OCI-LY1 (cell line): Measurements from ENCODE around the gene CLDN34.

Source experiments
- H2AFZ ChIP-seq: fragments of 200-600 bp; sonication (generic), shearing (Covaris generic); 2 replicates; pipeline ENCODE4 v1.6.0; 2014; ENCODE audit warnings: antibody characterized with exemption, mild to moderate bottlenecking, low read length
- H3F3A ChIP-seq: fragments of 200-600 bp; sonication (generic), shearing (Covaris generic); 2 replicates; pipeline ENCODE4 v1.6.0; 2014; ENCODE audit warnings: mild to moderate bottlenecking, antibody characterized with exemption, low read length, moderate library complexity; ENCODE audit not compliant: insufficient read depth
- H3K27ac ChIP-seq: fragments of 200-600 bp; sonication (generic); 2 replicates; pipeline ENCODE4 v1.5.1; 2014; ENCODE audit warnings: low read length, mixed run types, mild to moderate bottlenecking, low read depth; ENCODE audit not compliant: poor library complexity, severe bottlenecking
- H3K27me3 ChIP-seq: fragments of 200-600 bp; sonication (generic); 2 replicates; pipeline ENCODE4 v1.6.0; 2014; ENCODE audit warnings: antibody characterized with exemption, mild to moderate bottlenecking, low read length, moderate library complexity; ENCODE audit not compliant: insufficient read depth
- H3K36me3 ChIP-seq: fragments of 200-600 bp; sonication (generic); 2 replicates; pipeline ENCODE4 v1.6.1; 2014; ENCODE audit warnings: mild to moderate bottlenecking, antibody characterized with exemption, low read length, moderate library complexity, mixed read lengths; ENCODE audit not compliant: insufficient read depth
- H3K4me1 ChIP-seq: fragments of 200-600 bp; sonication (generic); 2 replicates; pipeline ENCODE4 v1.5.1; 2014; ENCODE audit warnings: mild to moderate bottlenecking, low read length, moderate library complexity; ENCODE audit not compliant: insufficient read depth, severe bottlenecking
- H3K4me2 ChIP-seq: fragments of 200-600 bp; sonication (generic), shearing (Covaris generic); 2 replicates; pipeline ENCODE4 v1.6.1; 2014; ENCODE audit warnings: low read length
- H3K4me3 ChIP-seq: fragments of 200-600 bp; sonication (generic); 2 replicates; pipeline ENCODE4 v1.5.1; 2014; ENCODE audit warnings: low read length, low read depth, mild to moderate bottlenecking, mixed read lengths; ENCODE audit not compliant: poor library complexity, severe bottlenecking
- H3K79me2 ChIP-seq: fragments of 200-600 bp; shearing (Covaris generic); 2 replicates; pipeline ENCODE4 v1.6.1; 2016; ENCODE audit warnings: mixed run types, low read length, mixed read lengths; ENCODE audit not compliant: insufficient read depth
- H3K9ac ChIP-seq: fragments of 200-600 bp; sonication (generic), shearing (Covaris generic); 2 replicates; pipeline ENCODE4 v1.6.1; 2014; ENCODE audit warnings: mild to moderate bottlenecking, low read length, mixed read lengths
- H3K9me2 ChIP-seq: fragments of 200-600 bp; sonication (generic), shearing (Covaris generic); 2 replicates; pipeline ENCODE4 v1.6.1; 2014; ENCODE audit warnings: low read depth, mild to moderate bottlenecking, low read length, mixed read lengths
- H3K9me3 ChIP-seq: fragments of 200-600 bp; shearing (Covaris generic); 2 replicates; pipeline ENCODE4 v1.6.1; 2014; ENCODE audit warnings: low read length, mixed read lengths
- H4K20me1 ChIP-seq: fragments of 200-600 bp; sonication (generic), shearing (Covaris generic); 2 replicates; pipeline ENCODE4 v1.6.0; 2016; ENCODE audit warnings: mild to moderate bottlenecking, low read length; ENCODE audit not compliant: insufficient read depth
- EZH2 ChIP-seq: fragments of 200-600 bp; sonication (generic), shearing (Covaris generic); IDR thresholded peaks from 2 replicates; pipeline ENCODE4 v1.8.0; 2017; ENCODE audit warnings: borderline replicate concordance, mixed run types, mild to moderate bottlenecking, antibody characterized with exemption, low read length, moderate library complexity, mixed read lengths
- TF ChIP-seq, protein P1 (sequence below): fragments of 200-600 bp; sonication (generic), shearing (Covaris generic); IDR thresholded peaks from 2 replicates; pipeline ENCODE4 v1.5.1; 2017; ENCODE audit warnings: mild to moderate bottlenecking, antibody characterized with exemption, low read length, moderate library complexity, mixed read lengths

Gene CLDN34

DNA sequence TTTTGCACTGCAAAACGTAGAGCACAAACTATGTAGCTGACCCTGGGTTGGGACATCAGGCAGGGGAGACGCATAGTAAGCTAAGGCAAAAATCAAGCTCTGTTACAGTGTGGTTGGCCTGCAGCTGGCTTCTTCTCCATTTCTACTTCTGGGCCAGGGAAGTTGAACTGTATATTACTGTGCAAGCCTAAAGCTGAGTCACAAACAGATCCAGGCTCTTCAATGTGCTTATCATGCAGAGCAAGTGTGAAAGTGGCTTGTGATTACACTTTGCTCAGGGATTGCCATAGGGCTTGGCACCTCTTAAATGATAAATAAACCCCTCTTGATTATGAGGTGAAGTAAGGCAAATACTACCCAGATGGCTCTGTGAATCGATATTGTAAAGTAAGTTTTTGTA lies 40.5 kb downstream of the CLDN34 start:
- Histone ChIP-seq H3F3A (no peaks in the 10 kb centered on the region), H4K20me1 (no peaks in the 10 kb centered on the region), H3K9ac (no peak overlapping the region), H3K27ac (no peak overlapping the region), H3K27me3 (no peaks in the 10 kb centered on the region), H3K4me2 (no peak overlapping the region), H3K4me1 (peaks cover 14% of the 10 kb centered on the region), H3K4me3 (no peak overlapping the region), H3K9me2 (no peaks in the 10 kb centered on the region), H3K36me3 (no peaks in the 10 kb centered on the region), H3K79me2 (no peaks in the 10 kb centered on the region), H3K9me3 (no peaks in the 10 kb centered on the region), H2AFZ (no peak overlapping the region)
- TF ChIP-seq, protein P1, sequence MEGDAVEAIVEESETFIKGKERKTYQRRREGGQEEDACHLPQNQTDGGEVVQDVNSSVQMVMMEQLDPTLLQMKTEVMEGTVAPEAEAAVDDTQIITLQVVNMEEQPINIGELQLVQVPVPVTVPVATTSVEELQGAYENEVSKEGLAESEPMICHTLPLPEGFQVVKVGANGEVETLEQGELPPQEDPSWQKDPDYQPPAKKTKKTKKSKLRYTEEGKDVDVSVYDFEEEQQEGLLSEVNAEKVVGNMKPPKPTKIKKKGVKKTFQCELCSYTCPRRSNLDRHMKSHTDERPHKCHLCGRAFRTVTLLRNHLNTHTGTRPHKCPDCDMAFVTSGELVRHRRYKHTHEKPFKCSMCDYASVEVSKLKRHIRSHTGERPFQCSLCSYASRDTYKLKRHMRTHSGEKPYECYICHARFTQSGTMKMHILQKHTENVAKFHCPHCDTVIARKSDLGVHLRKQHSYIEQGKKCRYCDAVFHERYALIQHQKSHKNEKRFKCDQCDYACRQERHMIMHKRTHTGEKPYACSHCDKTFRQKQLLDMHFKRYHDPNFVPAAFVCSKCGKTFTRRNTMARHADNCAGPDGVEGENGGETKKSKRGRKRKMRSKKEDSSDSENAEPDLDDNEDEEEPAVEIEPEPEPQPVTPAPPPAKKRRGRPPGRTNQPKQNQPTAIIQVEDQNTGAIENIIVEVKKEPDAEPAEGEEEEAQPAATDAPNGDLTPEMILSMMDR, result no peak
- no peak for TF ChIP-seq EZH2

GRCh38 chrX:10008483-10009056 lies 41.4 kb downstream of the CLDN34 start:
- H3K27me3 ChIP-seq, result no peaks in the 10 kb centered on the region
- no peaks in the 10 kb centered on the region for H3F3A ChIP-seq
- no peaks in the 10 kb centered on the region for H4K20me1 ChIP-seq
- peaks cover 14% of the 10 kb centered on the region for H3K4me1 ChIP-seq
- H3K27ac ChIP-seq, result no peak overlapping the region
- H2AFZ ChIP-seq, result no peak overlapping the region
- H3K9me3 ChIP-seq, result no peaks in the 10 kb centered on the region
- no peak for TF ChIP-seq EZH2
- TF ChIP-seq, protein P1, result no peak
- H3K79me2 ChIP-seq, result no peaks in the 10 kb centered on the region
- no peak overlapping the region for H3K4me2 ChIP-seq
- no peak overlapping the region for H3K9ac ChIP-seq
- no peaks in the 10 kb centered on the region for H3K9me2 ChIP-seq
- H3K36me3 ChIP-seq, result no peaks in the 10 kb centered on the region
- no peak overlapping the region for H3K4me3 ChIP-seq

DNA sequence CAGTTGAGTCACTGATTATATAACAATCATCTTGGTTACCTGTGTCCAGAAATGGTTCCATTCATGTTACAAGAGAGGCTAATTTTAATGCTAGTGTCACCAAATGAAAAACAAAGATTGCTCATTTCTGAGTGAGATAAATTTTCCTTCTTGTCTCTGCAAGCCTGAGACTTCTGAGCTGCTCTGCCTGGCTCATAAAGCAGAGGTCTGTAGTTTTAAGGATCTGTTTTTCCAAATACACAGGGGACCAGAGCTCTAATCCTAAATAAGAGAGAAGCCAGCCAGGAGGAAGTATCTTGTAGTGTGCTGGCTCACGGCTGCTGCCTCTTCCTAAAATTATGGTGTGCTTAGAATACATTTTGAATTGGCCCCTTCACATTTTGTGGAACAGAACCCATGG lies 42.6 kb downstream of the CLDN34 start:
- no peak for TF ChIP-seq EZH2
- TF ChIP-seq, protein P1, result no peak
- no peaks in the 10 kb centered on the region for H3F3A ChIP-seq
- no peak overlapping the region for H3K27ac ChIP-seq
- peaks cover 20% of the 10 kb centered on the region for H3K4me1 ChIP-seq
- H3K27me3 ChIP-seq, result no peaks in the 10 kb centered on the region
- no peak overlapping the region for H3K4me2 ChIP-seq
- H3K79me2 ChIP-seq, result no peaks in the 10 kb centered on the region
- H2AFZ ChIP-seq, result no peak overlapping the region
- no peaks in the 10 kb centered on the region for H4K20me1 ChIP-seq
- H3K9ac ChIP-seq, result no peak overlapping the region
- H3K9me2 ChIP-seq, result no peaks in the 10 kb centered on the region
- H3K9me3 ChIP-seq, result no peaks in the 10 kb centered on the region
- H3K36me3 ChIP-seq, result no peaks in the 10 kb centered on the region
- no peak overlapping the region for H3K4me3 ChIP-seq
